ENCODE measurements around the gene DEF6.

Gene DEF6

DNA sequence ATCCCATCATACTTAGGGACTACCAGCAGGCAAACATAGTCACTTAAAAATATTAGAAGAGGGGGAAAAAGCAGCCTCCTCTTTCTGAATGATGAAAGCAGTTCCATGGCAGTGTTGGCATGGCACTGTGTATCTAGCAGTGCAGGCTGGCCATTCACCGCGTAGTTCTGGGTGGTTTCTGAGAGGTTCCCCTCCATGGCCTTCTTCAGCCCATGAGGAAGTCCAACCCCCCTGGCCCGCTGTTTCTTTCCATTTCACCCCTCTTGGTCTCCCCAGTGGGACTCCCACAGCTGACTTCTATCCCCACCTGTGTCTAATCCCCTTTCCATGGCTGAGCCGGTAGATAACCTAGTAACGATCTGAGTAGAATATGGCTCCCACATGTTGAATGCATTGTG, 61.7 kb downstream of the DEF6 start:
- DNase-seq (ENCODE audit: insufficient read length, low spot score), result no peak
- FAIRE-seq, result no peak
- TF ChIP-seq POLR2A (IDR thresholded peaks at IDR 0.05; ENCODE audit: low read depth, low read length), result no peak

DNA sequence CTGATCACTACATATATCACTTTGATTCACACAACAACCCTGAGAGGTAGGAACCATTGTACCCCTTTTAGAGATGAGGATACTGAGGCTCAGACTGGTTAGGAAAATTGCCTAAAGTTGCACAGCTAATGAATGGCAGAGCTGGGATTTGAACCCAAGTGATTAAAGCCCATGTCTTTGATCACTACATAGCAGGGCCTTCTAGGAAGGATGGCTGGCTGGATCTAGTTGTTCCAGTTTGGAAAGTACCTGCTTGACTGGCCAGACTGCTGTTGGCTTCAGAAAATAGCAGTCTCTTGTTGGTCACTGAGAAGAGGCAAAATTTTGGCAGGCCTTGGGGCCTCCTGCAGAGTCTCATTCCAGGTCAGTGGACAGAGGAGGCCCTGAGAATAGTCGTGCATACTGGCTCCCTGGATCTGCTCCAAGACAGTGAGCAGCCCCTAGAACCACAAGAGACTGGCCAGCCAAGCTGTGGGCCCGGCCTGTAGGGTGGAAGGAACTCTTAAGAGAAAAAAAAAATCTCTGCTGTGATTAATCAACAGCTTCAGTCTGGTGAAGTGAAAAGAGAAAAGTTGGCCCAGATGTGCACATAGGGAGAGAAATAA, 62.2 kb downstream of the DEF6 start:
- FAIRE-seq, result peak; percentile 41
- DNase-seq (ENCODE audit: insufficient read length, low spot score), result no peak
- no peak for TF ChIP-seq POLR2A (IDR thresholded peaks at IDR 0.05; ENCODE audit: low read depth, low read length)

DNA sequence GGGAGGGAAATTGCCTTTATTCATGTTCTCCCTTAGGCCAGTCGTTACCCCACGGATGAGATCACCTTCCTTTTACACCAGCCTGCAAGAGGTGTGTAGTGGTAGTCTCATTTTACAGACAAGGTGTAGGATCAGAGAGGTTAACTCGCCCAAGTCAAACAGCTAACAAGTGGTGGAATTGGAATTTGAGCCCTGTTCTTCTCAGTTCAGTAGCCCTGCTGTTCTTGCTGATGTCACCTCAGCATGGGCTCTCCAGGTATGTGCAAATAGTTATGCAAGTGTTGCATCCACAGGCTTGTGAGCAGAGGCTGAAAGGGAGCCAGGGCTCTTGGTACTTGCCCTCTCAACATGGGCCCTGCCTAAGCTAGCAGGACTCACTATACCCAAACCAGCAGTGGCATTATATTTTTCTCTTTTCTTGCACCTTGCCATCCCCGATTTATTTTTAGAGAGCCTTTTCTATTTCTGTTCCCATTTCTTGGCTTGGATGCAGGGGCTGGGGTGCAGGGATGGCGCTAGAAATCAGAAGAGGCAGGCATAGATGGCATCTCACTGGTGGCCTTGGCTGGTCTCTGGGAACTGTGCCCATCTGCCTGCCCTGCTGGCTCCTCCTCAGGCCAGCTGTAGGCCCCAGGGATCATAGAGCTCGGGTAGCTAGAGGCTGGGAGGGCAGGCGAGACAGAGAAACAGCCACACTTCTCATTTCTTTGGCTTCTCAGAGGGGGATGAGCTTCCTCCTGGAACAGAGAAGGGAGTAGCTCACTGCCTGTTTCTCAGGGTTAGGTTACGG, 62.9 kb downstream of the DEF6 start:
- DNase-seq (ENCODE audit: insufficient read length, low spot score), result no peak
- FAIRE-seq, result no peak
- TF ChIP-seq POLR2A (IDR thresholded peaks at IDR 0.05; ENCODE audit: low read depth, low read length), result no peak

DNA sequence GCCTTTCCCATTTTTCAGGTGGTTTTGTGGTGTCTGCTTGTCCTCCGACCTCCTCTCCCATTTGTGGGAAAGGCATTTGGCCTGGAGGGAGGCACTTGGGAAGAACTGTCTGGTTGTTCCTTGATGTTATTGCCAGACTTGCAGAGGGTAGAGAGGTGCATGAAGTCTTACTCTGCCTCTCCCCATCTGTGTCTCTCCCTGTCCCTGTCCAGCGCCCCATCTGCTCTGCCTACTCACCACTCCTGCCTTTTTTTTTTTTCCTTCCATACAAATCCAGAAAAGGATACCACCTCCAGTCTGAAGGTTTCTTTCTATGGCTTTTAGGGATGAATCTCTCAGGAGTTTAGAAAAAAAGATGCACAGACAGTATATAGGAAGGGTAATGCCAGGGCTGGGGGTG, 64.6 kb downstream of the DEF6 start:
- FAIRE-seq (no peak), DNase-seq (ENCODE audit: insufficient read length, low spot score) (no peak)
- no peak for TF ChIP-seq POLR2A (IDR thresholded peaks at IDR 0.05; ENCODE audit: low read depth, low read length)

DNA sequence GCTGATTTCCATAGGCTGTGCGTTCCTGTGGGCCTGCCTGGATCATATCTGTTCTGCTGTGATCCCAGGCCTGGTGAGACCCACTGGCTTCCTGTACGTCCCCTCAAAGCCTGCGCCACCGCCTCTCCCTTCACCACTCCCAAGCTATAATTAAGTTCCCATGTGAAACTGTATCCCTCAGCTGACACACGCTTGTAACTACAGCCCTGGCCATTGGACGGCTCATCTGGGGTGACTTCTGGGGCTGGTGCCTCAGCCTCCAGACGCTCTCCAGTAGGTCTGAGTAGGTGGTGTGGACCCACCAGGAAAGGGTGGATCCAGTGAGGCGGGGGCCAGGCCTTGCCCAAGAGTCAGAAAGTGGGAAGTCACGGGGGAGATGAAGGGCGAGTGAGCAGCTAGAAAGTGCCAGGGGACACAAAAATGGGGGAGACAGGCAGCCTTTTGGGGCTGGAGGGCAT, 65.7 kb downstream of the DEF6 start:
- DNase-seq (ENCODE audit: insufficient read length, low spot score) (no peak), FAIRE-seq (no peak)
- TF ChIP-seq POLR2A (IDR thresholded peaks at IDR 0.05; ENCODE audit: low read depth, low read length), result no peak

DNA sequence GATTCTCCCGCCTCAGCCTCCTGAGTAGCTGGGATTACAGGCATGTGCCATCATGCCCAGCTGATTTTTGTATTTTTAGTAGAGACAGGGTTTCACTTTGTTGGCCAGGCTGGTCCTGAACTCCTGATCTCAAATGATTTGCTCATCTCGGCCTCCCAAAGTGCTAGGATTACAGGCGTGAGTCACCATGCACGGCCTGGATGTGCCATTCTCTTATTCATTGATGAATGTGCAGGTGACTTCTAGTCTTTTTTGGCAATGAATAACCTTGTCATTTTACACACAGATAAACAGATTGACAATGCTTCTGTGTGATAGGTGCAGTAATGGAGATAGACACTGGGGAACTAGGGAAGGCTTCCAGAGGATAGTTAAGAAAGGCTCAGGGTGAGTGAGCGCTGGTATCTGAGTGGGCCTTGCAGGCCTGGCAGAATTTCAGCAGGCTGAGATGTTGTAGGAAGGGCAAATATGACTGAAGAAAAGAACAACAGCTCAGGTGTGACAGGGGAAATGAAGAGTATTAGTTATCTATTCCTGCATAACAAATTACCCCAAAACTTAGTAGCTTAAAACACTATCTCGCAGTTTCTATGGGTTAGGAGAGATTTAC, 68.1 kb downstream of the DEF6 start:
- no peak for TF ChIP-seq POLR2A (IDR thresholded peaks at IDR 0.05; ENCODE audit: low read depth, low read length)
- FAIRE-seq (no peak), DNase-seq (ENCODE audit: insufficient read length, low spot score) (no peak)

DNA sequence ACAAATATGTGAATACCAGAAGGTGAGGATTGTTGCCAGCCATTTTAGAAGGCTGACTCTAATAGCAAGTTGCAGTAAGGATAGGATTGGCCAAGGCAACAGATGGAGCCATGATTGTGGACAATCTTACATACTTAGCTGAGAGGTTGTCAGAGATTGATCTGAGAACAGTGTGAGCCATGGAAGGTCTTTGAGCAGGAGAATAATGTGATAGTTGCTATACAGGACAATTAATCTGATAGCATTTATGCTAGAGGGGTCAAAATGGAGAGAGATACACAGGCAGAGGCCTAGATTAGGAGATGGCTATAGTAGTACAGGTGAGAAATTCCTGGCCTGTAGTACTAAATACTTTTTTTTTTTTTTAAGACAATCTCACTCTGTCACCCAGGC, 68.6 kb downstream of the DEF6 start:
- no peak for FAIRE-seq
- no peak for DNase-seq (ENCODE audit: insufficient read length, low spot score)

DNA sequence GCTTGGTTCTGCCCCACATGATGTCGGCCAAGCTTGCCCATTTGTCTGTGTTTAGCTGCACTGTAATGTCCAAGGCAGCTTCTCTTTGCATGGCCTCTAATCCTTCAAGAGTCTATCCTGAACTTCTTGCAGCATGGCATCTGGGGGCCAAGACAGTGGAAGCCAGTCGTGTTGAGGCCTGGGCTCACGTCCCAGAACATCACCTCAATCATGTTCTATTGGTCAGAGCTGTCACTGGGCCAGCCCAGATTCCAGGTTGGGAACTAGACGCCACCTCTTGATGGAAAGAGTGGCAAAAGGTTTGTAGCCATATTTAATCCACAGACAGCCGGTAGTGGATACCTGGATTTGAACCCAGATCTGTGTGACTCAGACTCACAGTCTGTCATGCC, 70.0 kb downstream of the DEF6 start:
- no peak for DNase-seq (ENCODE audit: insufficient read length, low spot score)
- TF ChIP-seq POLR2A (IDR thresholded peaks at IDR 0.05; ENCODE audit: low read depth, low read length), result no peak
- FAIRE-seq, result no peak

More for the DNA sequence above, 68.6 kb downstream of the DEF6 start:
- no peak for TF ChIP-seq POLR2A (IDR thresholded peaks at IDR 0.05; ENCODE audit: low read depth, low read length)

DNA sequence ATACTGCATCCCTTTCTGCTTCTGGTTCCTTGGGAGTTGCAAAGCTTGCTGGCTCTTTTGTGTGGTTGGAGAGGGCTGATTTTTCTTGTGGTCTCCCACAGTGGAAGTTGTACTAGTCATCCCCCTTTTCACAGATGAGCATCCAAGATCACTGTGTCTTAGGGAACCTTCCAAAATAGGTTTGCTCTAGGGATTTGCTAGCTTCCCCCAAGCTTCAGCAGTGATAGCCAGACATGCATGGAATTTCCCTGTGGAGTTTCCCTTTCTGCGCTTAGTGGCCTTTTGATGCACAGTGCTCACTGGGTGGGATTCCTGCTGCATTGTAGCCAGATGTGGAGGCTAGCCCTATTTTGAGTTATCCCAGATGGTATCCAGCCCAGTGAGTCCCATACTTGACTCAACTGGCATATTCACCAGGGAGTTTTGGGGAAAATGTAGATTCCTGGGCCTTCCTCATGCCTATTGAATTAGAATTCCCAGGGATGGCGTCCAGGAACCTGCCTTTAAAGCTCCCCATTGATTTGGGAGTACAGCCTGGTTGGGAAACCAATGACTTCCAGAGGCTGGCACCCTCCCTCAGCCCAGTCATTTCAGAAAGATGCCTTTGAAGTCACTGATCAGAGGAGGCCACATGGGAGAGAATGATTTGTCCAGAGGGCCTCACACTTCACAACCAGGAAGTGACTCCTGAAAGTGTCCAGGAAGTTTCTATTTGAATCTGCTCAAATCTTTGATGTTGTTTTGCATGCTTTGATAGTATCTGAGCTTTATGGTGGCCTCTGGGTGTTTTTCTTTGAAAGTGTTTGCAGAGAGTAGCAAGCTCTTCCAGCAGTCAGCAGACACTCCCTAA, 70.6 kb downstream of the DEF6 start:
- no peak for DNase-seq (ENCODE audit: insufficient read length, low spot score)

DNA sequence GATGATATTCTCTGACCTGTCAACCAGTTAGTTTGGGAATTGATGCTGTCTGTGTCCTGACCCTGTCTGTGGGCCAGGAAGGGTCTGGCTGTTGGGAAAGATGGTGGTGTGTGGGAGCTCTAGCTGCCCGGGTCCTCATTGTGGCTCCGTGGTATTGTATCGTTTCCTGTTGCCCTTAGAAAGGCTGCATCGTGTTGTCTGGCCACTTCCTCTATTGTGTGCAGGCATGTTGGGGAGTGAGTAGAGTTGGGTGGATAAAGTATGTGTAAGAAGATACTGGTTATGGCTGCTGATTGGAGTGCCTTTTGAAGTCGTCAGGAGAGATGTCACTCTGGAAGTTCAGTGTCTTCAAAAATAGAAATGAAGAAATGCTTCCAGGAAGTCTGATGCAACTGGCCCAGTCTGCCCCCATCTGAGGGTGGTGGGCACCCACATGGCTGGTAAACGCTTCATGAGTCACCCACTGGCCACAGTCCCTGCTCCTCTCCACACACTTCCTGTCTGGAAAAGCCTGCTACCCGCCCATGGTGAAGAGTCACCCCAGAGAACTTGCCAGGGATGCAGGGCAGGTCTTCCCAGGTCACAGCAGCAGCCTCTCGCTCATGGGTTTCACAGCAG, 72.6 kb downstream of the DEF6 start:
- peak; percentile 86 for FAIRE-seq
- peak; percentile 91 for DNase-seq (ENCODE audit: insufficient read length, low spot score)
- TF ChIP-seq POLR2A (IDR thresholded peaks at IDR 0.05; ENCODE audit: low read depth, low read length), result peak; percentile 24

More for the DNA sequence above, 70.6 kb downstream of the DEF6 start:
- no peak for FAIRE-seq
- no peak for TF ChIP-seq POLR2A (IDR thresholded peaks at IDR 0.05; ENCODE audit: low read depth, low read length)

DNA sequence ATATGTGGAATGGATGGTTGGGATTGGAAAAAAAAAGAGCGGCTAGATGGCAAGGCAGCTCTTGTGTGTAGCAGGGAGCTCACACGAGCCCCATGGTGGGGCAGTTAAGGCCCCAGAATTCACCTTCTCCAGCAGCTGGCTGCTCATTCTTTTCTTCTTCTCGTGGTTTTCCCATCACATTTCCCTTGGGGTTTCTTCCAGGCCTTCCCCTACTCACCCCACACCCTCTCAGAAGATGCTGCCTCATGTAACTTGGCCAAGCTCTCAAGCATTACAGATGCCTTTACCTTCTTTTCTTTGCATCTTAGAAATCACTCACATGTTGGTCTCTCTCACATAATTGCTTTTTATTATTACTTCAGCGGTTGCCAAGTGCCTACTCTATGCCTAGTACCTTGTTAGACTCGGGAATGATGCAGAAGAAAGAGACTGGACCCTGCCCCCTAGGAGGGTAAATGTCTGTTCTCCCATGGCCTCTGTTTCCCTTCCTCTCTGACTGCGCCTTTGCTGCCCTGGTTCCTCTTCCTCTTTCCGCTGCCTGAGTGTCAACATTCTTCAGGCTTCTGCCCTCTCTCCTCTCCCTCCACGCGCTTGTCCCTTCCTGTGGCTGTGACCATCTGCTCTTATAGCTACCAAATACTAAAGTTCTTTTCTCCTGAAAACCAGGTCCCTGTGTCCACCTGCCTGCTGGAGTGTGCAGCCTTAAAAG, 73.3 kb downstream of the DEF6 start:
- FAIRE-seq, result no peak
- no peak for DNase-seq (ENCODE audit: insufficient read length, low spot score)
- no peak for TF ChIP-seq POLR2A (IDR thresholded peaks at IDR 0.05; ENCODE audit: low read depth, low read length)
